GM18511 (cell line): ENCODE data around the gene CCDC30.
"Not testable (repeated sequence)": the region's sequence is repeated elsewhere in the genome, so short reads cannot be mapped to it uniquely, and the experiment has no call there.

Experiments
- ATAC-seq: cut with Tn5 transposase; IDR thresholded peaks from one replicate; pipeline ENCODE4 v1.9.1; 2021; ENCODE audit warnings: mild to moderate bottlenecking, moderate library complexity; ENCODE audit not compliant: unreplicated experiment

The CCDC30 gene

DNA sequence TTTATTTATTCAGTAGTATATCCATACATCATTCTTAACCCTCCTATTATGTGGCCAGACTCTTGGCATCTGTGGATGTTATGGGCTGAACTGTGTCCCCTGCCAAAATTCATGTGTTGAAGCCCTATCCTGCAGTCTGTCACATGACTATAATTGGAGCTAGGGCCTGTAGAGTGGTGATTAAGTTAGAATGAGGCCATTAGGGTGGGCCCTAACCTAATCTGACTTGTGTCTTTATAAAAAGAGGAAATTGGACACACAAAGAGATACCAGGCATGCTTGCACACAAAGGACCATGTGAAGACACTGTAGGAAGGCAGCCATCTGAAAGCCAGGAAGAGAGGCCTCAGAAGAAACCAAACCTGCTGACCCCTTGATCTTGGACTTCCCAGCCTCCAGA is 13.8 kb upstream of the CCDC30 start:
- no peak for ATAC-seq

DNA sequence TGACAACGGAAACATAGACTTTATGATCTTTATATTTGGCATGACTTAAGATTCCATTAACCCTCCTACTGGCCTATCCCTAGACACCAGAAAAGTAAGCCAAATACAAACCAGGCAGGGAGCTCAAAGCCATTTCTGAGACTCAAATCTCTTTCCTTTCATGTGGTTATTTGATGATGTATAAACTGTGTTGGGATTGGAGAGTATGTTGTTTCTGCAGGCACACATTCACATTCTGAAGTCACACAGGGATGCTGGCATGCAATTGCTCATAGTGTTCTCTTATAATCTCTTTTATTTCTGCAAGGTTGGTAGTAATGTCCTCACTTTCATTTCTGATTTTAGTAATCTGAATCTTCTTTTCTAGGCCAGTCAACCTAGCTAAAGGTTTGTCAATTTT is 13.0 kb upstream of the CCDC30 start:
- no peak for ATAC-seq

DNA sequence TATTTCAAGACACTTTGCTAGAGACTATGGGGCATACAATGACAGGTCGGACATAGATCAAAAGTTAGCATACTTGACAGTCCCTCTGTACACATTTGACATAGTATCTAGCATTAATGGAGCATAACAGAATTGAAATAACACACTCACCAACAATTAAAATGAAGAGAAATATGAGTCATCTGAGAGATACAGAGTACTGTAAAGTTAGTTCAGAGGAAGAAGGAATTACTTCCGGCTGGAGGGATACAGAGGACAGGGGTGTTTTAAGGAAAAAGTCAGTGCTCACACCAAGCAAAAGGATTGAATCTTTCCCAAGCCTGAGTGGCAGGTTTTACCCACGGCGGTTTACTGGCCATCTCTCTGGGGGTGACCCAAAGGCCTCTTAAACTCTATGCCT is 9.7 kb upstream of the CCDC30 start:
- ATAC-seq, result no peak

DNA sequence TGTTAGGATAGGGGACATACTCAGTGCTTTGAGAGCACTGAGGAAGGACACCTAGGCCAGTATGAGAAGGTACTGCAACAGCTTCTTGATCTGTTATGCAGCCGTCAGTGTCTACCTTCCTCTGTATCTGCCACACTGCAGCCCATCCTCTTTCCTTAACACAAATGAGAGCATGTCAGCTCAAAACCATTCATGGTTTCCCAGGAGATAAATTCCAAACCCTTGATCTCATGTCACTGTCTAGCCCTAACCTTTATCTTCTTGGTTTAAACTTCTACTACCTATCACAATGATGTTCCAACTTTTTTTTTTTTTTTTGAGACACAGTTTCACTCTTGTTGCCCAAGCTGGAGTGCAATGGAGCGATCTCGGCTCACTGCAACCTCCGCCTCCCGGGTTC is 8.7 kb upstream of the CCDC30 start:
- ATAC-seq, result no peak

DNA sequence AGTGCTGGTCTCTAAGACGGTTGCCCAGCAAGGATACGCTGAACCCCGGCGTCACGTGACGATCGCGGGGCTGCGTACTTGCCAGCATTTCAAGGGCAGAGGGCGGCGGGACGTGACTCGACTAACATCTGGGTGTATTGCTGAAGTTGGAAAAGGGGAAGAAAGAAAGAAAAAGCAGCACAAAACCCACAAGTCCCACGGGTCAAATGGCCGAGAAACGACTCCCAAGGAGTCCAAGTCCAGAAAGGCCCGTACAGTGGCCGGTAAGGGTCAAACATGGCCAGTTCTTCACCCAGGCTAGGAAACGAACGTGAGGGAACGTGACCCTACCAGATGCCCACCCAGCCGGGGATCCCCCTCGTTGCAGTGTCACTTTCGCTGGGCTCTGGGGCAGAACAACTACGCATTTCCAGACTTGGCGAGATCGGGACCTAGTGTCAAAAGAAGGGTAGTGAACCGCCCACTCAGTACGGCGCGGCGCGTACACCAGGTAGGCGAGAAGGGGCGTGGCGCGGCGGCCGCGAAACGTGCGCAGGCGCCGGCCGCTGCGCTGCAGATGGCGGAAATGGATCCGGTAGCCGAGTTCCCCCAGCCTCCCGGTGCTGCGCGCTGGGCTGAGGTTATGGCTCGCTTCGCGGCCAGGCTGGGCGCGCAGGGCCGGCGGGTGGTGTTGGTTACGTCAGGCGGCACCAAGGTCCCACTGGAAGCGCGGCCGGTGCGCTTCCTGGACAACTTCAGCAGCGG is 6.9 kb upstream of the CCDC30 start, which contains the start of the genes PPCS and ZMYND12:
PPCS (plus strand) TSS at position 534 of the 744 bp plus-strand sequence; CDS start at position 557, 23 bp downstream.
ZMYND12 (minus strand) TSS at position 13 of the 744 bp plus-strand sequence. CDS start 25 bp downstream, outside the sequence.
- peak; percentile 91 for ATAC-seq

- ATAC-seq, result peak; percentile 55
Observed at GRCh38 chr1:42456754-42457089, 6.4 kb upstream of the CCDC30 start.

GRCh38 chr1:42461196-42461595 is 1.9 kb upstream of the CCDC30 start:
- no peak for ATAC-seq

GRCh38 chr1:42463921-42464320 is 835 bp downstream of the CCDC30 start:
- no peak for ATAC-seq

DNA sequence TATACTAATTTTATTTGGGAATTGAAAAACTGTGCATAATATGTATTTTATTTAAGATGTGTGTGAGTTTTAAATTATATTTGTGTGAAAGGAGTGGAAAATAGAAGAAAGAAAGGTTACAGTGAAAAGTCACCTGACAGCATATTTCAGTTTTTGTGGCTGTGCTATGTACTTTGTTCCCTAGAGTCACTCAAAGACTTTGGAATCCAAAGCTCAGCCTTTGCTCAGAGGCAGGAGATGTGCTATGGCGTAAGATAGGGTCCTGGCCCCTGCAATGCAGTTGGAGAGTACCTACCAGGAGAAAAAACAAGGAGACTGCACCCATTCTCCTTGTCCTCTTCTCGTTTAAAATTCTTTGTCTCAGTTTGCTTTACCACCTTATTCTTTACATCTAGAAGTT is 2.9 kb downstream of the CCDC30 start:
- ATAC-seq, result no peak

GRCh38 chr1:42469727-42470126 is 6.6 kb downstream of the CCDC30 start:
- no peak for ATAC-seq

DNA sequence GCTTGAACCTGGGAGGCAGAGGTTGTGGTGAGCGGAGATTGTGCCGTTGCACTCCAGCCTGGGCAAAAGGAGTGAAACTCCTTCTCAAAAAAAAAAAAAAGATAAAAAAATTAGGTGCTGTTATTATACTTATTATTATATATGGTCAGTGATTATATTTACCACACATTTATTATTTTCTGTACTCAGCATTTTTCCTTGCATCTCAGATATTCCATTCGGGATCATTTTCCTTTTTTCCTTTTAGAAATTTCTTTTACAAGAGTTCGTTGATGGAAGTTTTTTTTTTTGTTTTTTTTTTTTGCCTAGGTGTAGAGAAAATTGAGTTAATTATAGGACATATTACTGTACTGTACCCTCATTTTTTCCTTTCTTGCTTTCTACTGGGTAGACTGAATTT is 13.5 kb downstream of the CCDC30 start:
- ATAC-seq, result no peak

DNA sequence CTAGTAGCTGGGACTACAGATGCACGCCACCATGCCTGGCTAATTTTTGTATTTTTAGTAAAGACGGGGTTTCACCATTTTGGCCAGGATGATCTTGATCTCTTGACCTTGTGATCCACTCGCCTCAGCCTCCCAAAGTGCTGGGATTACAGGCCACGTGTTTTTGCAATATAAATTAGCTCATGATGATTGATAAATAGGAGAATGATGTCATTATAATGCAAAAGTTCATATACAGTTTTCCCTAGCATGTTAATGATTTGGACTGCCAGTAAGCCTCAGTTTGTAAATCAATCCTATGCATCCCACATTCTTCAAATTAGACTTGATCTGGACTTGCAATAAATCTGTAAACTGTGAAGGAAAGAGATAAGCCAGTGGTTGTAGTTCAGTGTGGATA is 14.3 kb downstream of the CCDC30 start:
- ATAC-seq, result not testable (repeated sequence)

DNA sequence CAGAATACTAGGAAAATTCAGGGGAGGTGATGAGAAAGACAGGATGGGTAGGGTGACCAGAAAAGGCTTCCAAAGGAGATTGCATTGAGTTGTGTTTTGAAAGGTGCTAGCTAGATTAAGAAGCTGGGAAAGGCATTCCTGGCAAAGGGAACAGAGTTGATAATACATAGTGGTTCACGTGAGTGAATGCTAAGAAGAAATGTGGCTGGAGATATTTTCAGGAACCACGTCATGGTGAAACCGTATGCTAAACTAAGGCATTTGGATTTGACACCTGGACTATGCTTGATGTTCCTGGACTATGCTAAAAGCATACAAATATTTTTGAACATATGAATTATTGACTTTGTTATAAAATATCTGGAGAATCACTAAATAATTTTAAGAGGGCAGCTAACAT is 14.7 kb downstream of the CCDC30 start:
- no peak for ATAC-seq

GRCh38 chr1:42479621-42480020 is 16.5 kb downstream of the CCDC30 start:
- no peak for ATAC-seq

DNA sequence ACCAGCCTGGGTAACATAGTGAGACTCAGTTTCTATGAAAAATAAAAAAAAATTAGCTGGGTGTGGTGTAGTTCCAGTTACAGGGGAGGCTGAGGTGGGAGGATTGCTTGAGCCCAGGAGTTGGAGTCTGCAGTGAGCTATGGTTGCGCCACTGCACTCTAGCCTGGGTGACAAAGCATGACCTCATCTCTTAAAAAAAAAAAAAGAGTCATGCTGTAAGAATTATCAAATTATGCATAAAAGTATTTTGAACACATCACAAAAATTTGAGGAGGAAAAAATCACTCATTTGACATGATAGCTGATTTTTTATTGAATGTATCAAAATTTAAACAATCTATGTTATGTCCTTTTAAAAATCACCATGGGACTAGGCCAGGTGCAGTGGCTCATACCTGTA is 17.8 kb downstream of the CCDC30 start:
- ATAC-seq, result no peak

DNA sequence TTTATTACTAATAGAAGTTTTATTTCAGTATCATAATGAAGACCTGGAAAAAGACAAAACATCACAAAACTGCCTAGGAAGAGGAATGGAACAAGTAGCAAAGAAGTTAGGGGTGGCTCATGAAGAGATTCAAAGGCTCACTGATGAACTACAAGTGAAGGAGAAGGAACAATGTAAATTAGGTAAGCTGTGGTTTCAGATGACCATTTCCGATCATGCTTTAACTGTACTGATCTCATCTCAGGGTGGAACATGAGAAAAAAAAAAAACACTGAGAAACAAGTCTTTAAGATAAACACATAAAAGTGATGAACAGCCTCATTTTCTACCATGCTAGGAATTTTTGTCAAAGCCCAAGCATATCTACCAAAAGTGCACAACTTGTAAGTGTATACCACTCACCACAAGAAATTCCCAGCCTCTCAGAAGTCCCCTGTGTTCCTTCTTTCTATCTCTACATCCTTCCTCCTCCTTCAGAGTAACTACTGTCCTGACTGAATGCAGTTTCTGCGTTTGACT is 19.6 kb downstream of the CCDC30 start:
- no peak for ATAC-seq

DNA sequence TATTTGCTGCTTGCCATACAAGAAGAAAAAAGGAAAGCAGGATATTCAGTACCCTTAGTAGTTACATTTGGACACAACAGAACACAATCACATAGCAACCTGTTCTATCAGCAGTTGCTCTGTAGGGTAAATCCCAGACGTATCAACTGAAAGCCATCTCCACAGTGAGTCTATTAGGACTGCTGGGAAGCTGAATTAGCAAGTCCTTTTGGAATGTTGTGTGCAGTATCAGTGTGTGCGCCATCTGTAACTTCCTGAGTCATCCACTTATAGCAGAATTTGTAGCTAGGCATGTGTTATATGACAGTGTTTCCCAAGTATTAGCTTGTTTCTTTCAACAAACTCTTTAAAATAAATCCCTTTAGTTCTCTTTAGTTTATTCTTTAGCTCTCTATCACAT is 21.3 kb downstream of the CCDC30 start:
- ATAC-seq, result no peak

GRCh38 chr1:42490237-42490636 is 27.2 kb downstream of the CCDC30 start:
- ATAC-seq, result no peak

- not testable (repeated sequence) for ATAC-seq
Observed at GRCh38 chr1:42502031-42502430, 38.9 kb downstream of the CCDC30 start.

DNA sequence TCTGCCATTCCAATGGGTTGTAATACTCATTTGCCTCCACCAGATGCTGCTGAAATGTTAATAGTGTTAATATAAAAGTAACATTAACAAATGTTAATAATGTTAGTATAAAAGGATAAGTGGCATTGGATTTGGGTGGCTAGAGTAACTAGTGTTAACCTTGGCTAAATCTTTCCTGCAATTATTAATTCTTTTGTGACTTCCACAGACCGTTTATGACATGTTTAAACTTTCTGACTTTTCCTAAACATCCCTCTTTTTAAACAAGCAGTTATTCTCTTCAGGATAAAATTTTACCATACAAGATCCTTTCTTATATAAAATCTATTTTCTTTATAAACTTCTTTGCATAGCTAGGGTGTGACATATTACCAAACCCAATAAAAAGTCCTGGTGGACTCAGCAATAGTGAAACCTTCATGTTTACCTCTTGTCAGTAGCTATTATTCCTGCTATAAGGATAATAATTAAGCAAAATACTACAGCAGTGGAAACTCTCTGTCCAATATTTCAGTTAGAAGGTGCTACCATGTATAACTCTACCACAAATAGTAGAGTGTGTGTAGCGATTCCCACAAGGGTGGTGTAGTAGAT is 41.5 kb downstream of the CCDC30 start:
- ATAC-seq, result no peak

GRCh38 chr1:42506576-42506975 is 43.5 kb downstream of the CCDC30 start:
- no peak for ATAC-seq

- not testable (repeated sequence) for ATAC-seq
Observed at GRCh38 chr1:42511581-42512155, 48.6 kb downstream of the CCDC30 start.
